HCT116 (cell line): ENCODE results near the gene SLC6A13. TPM values are rescaled to one million over a fixed set of nuclear protein-coding genes. Genes with fewer than 3 reads are reported as not detected.

Source experiments
- ATAC-seq: fragments of 200-7000 bp; cut with Tn5 transposase; 2 replicates; pipeline ENCODE4 v1.9.1; 2020; ENCODE audit warnings: mild to moderate bottlenecking, moderate library complexity
- BruUV-seq: library from RNA; stranded (reverse); fragments of 400-500 nt; replicated peaks from 2 replicates; lab custom pipeline; 2021; lab: Mats Ljungman, UMichigan
- CTCF ChIA-PET: fragments of 300-600 bp; sonication (Branson Sonifier 250); formaldehyde crosslinking; loops from one replicate; lab custom pipeline; 2021; ENCODE audit warnings: antibody characterized with exemption; lab: Charles Lee
- POLR2A ChIA-PET: fragments of 300-600, 350-600 bp; sonication (Branson Sonifier 250); formaldehyde crosslinking; loops from one replicate; lab custom pipeline; 2021; ENCODE audit warnings: antibody characterized with exemption; lab: Charles Lee
- RAD21 ChIA-PET, 2 experiments: fragments of 300-600 bp; sonication (Branson Sonifier 250); formaldehyde crosslinking; loops; one replicate each; lab custom pipeline; 2023; ENCODE audit warnings: low total read pairs in 2 of 2; ENCODE audit not compliant: uncharacterized antibody in 2 of 2, unreplicated experiment in 2 of 2, low non-redundant PET in 1 of 2; lab: Charles Lee
- DNase-seq: peaks from one replicate; pipeline ENCODE4 v3.0.0-alpha.2; 2010; ENCODE audit warnings: low read depth, low spot score
- H2AFZ ChIP-seq: fragments of 200-600 bp; shearing (Covaris generic), sonication (generic); 2 replicates; pipeline ENCODE4 v1.6.1; 2017; ENCODE audit warnings: low read depth, mixed run types, mixed read lengths, antibody characterized with exemption, low read length; ENCODE audit not compliant: poor library complexity, severe bottlenecking
- H3K27ac ChIP-seq: 2 replicates; pipeline ENCODE4 v1.5.1; 2012; ENCODE audit warnings: low read depth, low read length
- H3K27me3 ChIP-seq: fragments of 200-600 bp; sonication (generic); 2 replicates; pipeline ENCODE4 v1.6.1; 2016; ENCODE audit warnings: mixed run types, low read length, mixed read lengths; ENCODE audit not compliant: insufficient read depth
- H3K36me3 ChIP-seq, 2 experiments: fragments of 200-500 bp in 1 of 2; fragments of 200-600 bp in 1 of 2; sonication (Bioruptor generic) in 1 of 2; sonication (generic) in 1 of 2; 2 replicates each; pipeline versions ENCODE4 v1.5.1 to v1.6.1; 2014 to 2016; ENCODE audit warnings: low read length in 2 of 2, inconsistent platforms in 1 of 2, mixed read lengths in 1 of 2, mixed run types in 1 of 2; ENCODE audit not compliant: insufficient read depth in 2 of 2, control insufficient read depth in 1 of 2
- H3K4me1 ChIP-seq, 2 experiments: fragments of 200-600 bp in 1 of 2; sonication (generic) in 1 of 2; 2 replicates each; pipeline versions ENCODE4 v1.5.1 to v1.6.1; 2012 to 2017; ENCODE audit warnings: low read length in 2 of 2, inconsistent platforms in 1 of 2, mild to moderate bottlenecking in 1 of 2, mixed read lengths in 1 of 2, mixed run types in 1 of 2, moderate library complexity in 1 of 2; ENCODE audit not compliant: insufficient read depth in 2 of 2, control insufficient read depth in 1 of 2
- H3K4me2 ChIP-seq: fragments of 200-600 bp; sonication (generic); 2 replicates; pipeline ENCODE4 v1.6.1; 2017; ENCODE audit warnings: mixed run types, low read length, mixed read lengths
- H3K4me3 ChIP-seq, 2 experiments: fragments of 200-600 bp in 1 of 2; sonication (generic) in 1 of 2; replicated peaks in 1 of 2; 2 replicates each; pipeline ENCODE4 v1.5.1; 2011 to 2016; ENCODE audit warnings: low read length in 2 of 2, control low read depth in 1 of 2, low read depth in 1 of 2, mild to moderate bottlenecking in 1 of 2, mixed read lengths in 1 of 2, mixed run types in 1 of 2
- H3K79me2 ChIP-seq: fragments of 200-600 bp; sonication (generic); 2 replicates; pipeline ENCODE4 v1.6.1; 2017; ENCODE audit warnings: mild to moderate bottlenecking, mixed run types, low read length, moderate library complexity, mixed read lengths; ENCODE audit not compliant: insufficient read depth
- H3K9ac ChIP-seq: fragments of 200-600 bp; sonication (generic); 2 replicates; pipeline ENCODE4 v1.6.1; 2016; ENCODE audit warnings: low read length, mixed read lengths
- H3K9me2 ChIP-seq: fragments of 200-600 bp; sonication (generic), shearing (Covaris generic); 2 replicates; pipeline ENCODE4 v1.6.1; 2017; ENCODE audit warnings: mixed run types, mild to moderate bottlenecking, moderate library complexity; ENCODE audit not compliant: insufficient read depth
- H3K9me3 ChIP-seq, 2 experiments: fragments of 200-500 bp in 1 of 2; fragments of 200-600 bp in 1 of 2; sonication (Bioruptor generic) in 1 of 2; sonication (generic) in 1 of 2; 2 replicates each; pipeline ENCODE4 v1.6.1; 2014 to 2017; ENCODE audit warnings: low read length in 2 of 2, mixed read lengths in 2 of 2, inconsistent platforms in 1 of 2, low read depth in 1 of 2, mild to moderate bottlenecking in 1 of 2, mixed run types in 1 of 2, moderate library complexity in 1 of 2; ENCODE audit not compliant: control insufficient read depth in 1 of 2, insufficient read depth in 1 of 2
- H4K20me1 ChIP-seq: fragments of 200-600 bp; sonication (generic), shearing (Covaris generic); 2 replicates; pipeline ENCODE4 v1.6.1; 2017; ENCODE audit warnings: mixed run types, mild to moderate bottlenecking, moderate library complexity; ENCODE audit not compliant: insufficient read depth
- CEBPB ChIP-seq: IDR thresholded peaks from 2 replicates; pipeline ENCODE4 v1.6.1; 2012; ENCODE audit warnings: low read depth
- EZH2phosphoT487 ChIP-seq: fragments of 200-600 bp; IDR thresholded peaks from 2 replicates; pipeline ENCODE4 v1.6.1; 2018; ENCODE audit warnings: antibody characterized with exemption, borderline replicate concordance
- FOSL1 ChIP-seq: IDR thresholded peaks from 2 replicates; pipeline ENCODE4 v1.6.1; 2012; ENCODE audit warnings: low read depth
- JUND ChIP-seq: IDR thresholded peaks from 2 replicates; pipeline ENCODE4 v1.6.1; 2012
- POLR2A ChIP-seq: IDR thresholded peaks from 2 replicates; pipeline ENCODE4 v1.7.0; 2011; ENCODE audit warnings: borderline replicate concordance; ENCODE audit not compliant: insufficient read depth, insufficient read length; ENCODE audit errors: extremely low read depth
- REST ChIP-seq: IDR thresholded peaks from 2 replicates; pipeline ENCODE4 v1.6.1; 2012; ENCODE audit warnings: low read depth
- SRF ChIP-seq: IDR thresholded peaks from 2 replicates; pipeline ENCODE4 v1.6.1; 2012; ENCODE audit warnings: low read depth
- TCF7L2 ChIP-seq: IDR thresholded peaks from 2 replicates; pipeline ENCODE4 v1.7.0; 2011; ENCODE audit warnings: borderline replicate concordance, inconsistent platforms; ENCODE audit not compliant: insufficient read depth, insufficient read length; ENCODE audit errors: extremely low read depth
- intact Hi-C: fragments of 100-400 bp; cut with micrococcal nuclease; formaldehyde crosslinking; loops from 2 replicates; pipeline ENCODE4 v1.10.0; 2022
- total RNA-seq: library from RNA; stranded (reverse); gene quantifications from one replicate; pipeline ENCODE4 v1.2.1, GENCODE V29; 2021; ENCODE audit not compliant: unreplicated experiment
- TF ChIP-seq, protein P1 (sequence below), 3 experiments: fragments of 200-600 bp in 1 of 3; sonication (generic) in 1 of 3; IDR thresholded peaks in 2 of 3; conservative IDR thresholded peaks in 1 of 3; 2 replicates each; pipeline ENCODE4 v1.5.1; 2012 to 2017; ENCODE audit warnings: low read depth in 2 of 3, low read length in 2 of 3, antibody characterized with exemption in 1 of 3, borderline replicate concordance in 1 of 3, control low read depth in 1 of 3, mild to moderate bottlenecking in 1 of 3, mixed read lengths in 1 of 3, mixed run types in 1 of 3, moderate library complexity in 1 of 3; ENCODE audit not compliant: insufficient read depth in 1 of 3
- TF ChIP-seq, protein P2 (sequence below): IDR thresholded peaks from 2 replicates; pipeline ENCODE4 v1.6.1; 2012

SLC6A13 gene
- total RNA-seq, 1 experiment from 2014 or later, result 0.39 TPM

- TF ChIP-seq, protein P1, sequence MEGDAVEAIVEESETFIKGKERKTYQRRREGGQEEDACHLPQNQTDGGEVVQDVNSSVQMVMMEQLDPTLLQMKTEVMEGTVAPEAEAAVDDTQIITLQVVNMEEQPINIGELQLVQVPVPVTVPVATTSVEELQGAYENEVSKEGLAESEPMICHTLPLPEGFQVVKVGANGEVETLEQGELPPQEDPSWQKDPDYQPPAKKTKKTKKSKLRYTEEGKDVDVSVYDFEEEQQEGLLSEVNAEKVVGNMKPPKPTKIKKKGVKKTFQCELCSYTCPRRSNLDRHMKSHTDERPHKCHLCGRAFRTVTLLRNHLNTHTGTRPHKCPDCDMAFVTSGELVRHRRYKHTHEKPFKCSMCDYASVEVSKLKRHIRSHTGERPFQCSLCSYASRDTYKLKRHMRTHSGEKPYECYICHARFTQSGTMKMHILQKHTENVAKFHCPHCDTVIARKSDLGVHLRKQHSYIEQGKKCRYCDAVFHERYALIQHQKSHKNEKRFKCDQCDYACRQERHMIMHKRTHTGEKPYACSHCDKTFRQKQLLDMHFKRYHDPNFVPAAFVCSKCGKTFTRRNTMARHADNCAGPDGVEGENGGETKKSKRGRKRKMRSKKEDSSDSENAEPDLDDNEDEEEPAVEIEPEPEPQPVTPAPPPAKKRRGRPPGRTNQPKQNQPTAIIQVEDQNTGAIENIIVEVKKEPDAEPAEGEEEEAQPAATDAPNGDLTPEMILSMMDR (IDR thresholded peaks at IDR 0.05 in 2 of 3, conservative IDR thresholded peaks at IDR 0.05 in 1 of 3; ENCODE audit: borderline replicate concordance in 1 of 3, insufficient read depth in 1 of 3, low read depth in 2 of 3, low read length in 2 of 3), result no peak
These were observed 8.6 kb downstream of the SLC6A13 start (continued) for GRCh38 chr12:254039-254438.

- no peak overlapping the region for H3K4me2 ChIP-seq
- TF ChIP-seq POLR2A (no peak), REST (no peak), SRF (no peak), TCF7L2 (no peak), EZH2phosphoT487 (no peak), FOSL1 (no peak), CEBPB (no peak), JUND (no peak)
- TF ChIP-seq, protein P2, sequence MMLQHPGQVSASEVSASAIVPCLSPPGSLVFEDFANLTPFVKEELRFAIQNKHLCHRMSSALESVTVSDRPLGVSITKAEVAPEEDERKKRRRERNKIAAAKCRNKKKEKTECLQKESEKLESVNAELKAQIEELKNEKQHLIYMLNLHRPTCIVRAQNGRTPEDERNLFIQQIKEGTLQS, result no peak
- TF ChIP-seq, all 23 proteins: peak for 0
- Histone ChIP-seq H2AFZ (no peak overlapping the region), H4K20me1 (no peaks in the 10 kb centered on the region), H3K27ac (no peak overlapping the region), H3K9me3 (no peaks in the 10 kb centered on the region; a peak in 1 of 4 replicates), H3K4me1 (no peaks in the 10 kb centered on the region), H3K36me3 (no peaks in the 10 kb centered on the region), H3K4me3 (no peak overlapping the region), H3K79me2 (no peaks in the 10 kb centered on the region), H3K9me2 (no peaks in the 10 kb centered on the region), H3K27me3 (peaks cover 4% of the 10 kb centered on the region; the same call in 1 of the 2 replicates), H3K9ac (no peak overlapping the region)
- DNase-seq (no peak), ATAC-seq (no peak)
- CTCF ChIA-PET, result no interaction called here
- BruUV-seq, result no TSS peak
- RAD21 ChIA-PET, result no interaction called here
- intact Hi-C loops, result no loop called here
- POLR2A ChIA-PET, result no interaction called here
These were observed 9.4 kb downstream of the SLC6A13 start for GRCh38 chr12:253116-253831.
